ENCODE data around the gene BBS1.

The BBS1 gene

GRCh38 chr11:66555416-66555815 is 45.0 kb downstream of the BBS1 start:
- DNase-seq: no peak

- no peak for DNase-seq
Measured at GRCh38 chr11:66556086-66556485, 45.7 kb downstream of the BBS1 start.

- DNase-seq: no peak
Measured at GRCh38 chr11:66557733-66558326, 47.4 kb downstream of the BBS1 start.

GRCh38 chr11:66559142-66559865 is 48.9 kb downstream of the BBS1 start:
- DNase-seq: peak; percentile 74

GRCh38 chr11:66559866-66560676 is 49.6 kb downstream of the BBS1 start:
- no peak for DNase-seq

- DNase-seq: no peak
Measured at GRCh38 chr11:66561178-66561974, 50.9 kb downstream of the BBS1 start.

GRCh38 chr11:66561975-66562248 is 51.5 kb downstream of the BBS1 start:
- no peak for DNase-seq

- no peak for DNase-seq
Measured at GRCh38 chr11:66562275-66562674, 51.8 kb downstream of the BBS1 start.

- no peak for DNase-seq
Measured at GRCh38 chr11:66562907-66563583, 52.6 kb downstream of the BBS1 start.

GRCh38 chr11:66563832-66564231 is 53.4 kb downstream of the BBS1 start:
- no peak for DNase-seq

- DNase-seq: no peak
Measured at GRCh38 chr11:66564538-66564937, 54.1 kb downstream of the BBS1 start.

GRCh38 chr11:66564984-66565383 is 54.5 kb downstream of the BBS1 start:
- no peak for DNase-seq

GRCh38 chr11:66566221-66566620 is 55.8 kb downstream of the BBS1 start:
- no peak for DNase-seq

GRCh38 chr11:66567787-66568123 is 57.3 kb downstream of the BBS1 start:
- no peak for DNase-seq

GRCh38 chr11:66568124-66568916 is 57.9 kb downstream of the BBS1 start, which contains the start of gene CTSF:
CTSF (minus strand) TSS chr11:66568606; CDS start chr11:66568486, 120 bp downstream.
- peak; percentile 89 for DNase-seq

- no peak for DNase-seq
Measured at GRCh38 chr11:66569076-66569475, 58.6 kb downstream of the BBS1 start.

GRCh38 chr11:66570079-66570849 is 59.8 kb downstream of the BBS1 start:
- no peak for DNase-seq

GRCh38 chr11:66570850-66571180 is 60.4 kb downstream of the BBS1 start:
- no peak for DNase-seq

- DNase-seq: peak; percentile 92
Measured at GRCh38 chr11:66579017-66579606, 68.7 kb downstream of the BBS1 start.

GRCh38 chr11:66580803-66581202 is 70.4 kb downstream of the BBS1 start:
- DNase-seq: no peak

- no peak for DNase-seq
Measured at GRCh38 chr11:66581261-66581660, 70.8 kb downstream of the BBS1 start.
